HepG2 (cell line): Measurements from ENCODE around the gene CBLN3. TPM values are rescaled to one million over a fixed set of nuclear protein-coding genes. Genes with fewer than 3 reads are reported as not detected.
A peak's percentile ranks its signal among the peaks of the same experiment; 100 is the strongest.

Experiments
- ATF5 ChIP-seq: sonication (generic); formaldehyde crosslinking; IDR thresholded peaks from 2 replicates; pipeline ENCODE4 v1.4.0; 2020; ENCODE audit warnings: mild to moderate bottlenecking, low read depth, missing genetic modification reagents
- FOXC1 ChIP-seq: sonication (generic); formaldehyde crosslinking; IDR thresholded peaks from 2 replicates; pipeline ENCODE4 v1.8.0; 2022; ENCODE audit warnings: mild to moderate bottlenecking, missing genetic modification reagents, borderline replicate concordance
- HHEX ChIP-seq: IDR thresholded peaks from 2 replicates; pipeline ENCODE4 v1.6.1; 2016; ENCODE audit warnings: control low read depth
- SOX5 ChIP-seq: IDR thresholded peaks from 2 replicates; pipeline ENCODE4 v1.6.1; 2016; ENCODE audit warnings: borderline replicate concordance
- WIZ ChIP-seq: sonication (generic); formaldehyde crosslinking; IDR thresholded peaks from 2 replicates; pipeline ENCODE4 v1.5.1; 2020; ENCODE audit warnings: mild to moderate bottlenecking, missing genetic modification reagents
- ZFP90 ChIP-seq: sonication (generic); formaldehyde crosslinking; IDR thresholded peaks from 2 replicates; pipeline ENCODE4 v1.8.0; 2022; ENCODE audit warnings: missing genetic modification reagents, mild to moderate bottlenecking, inconsistent platforms, borderline replicate concordance
- ZNF646 ChIP-seq: sonication (generic); formaldehyde crosslinking; IDR thresholded peaks from 2 replicates; pipeline ENCODE4 v1.9.0; 2021; ENCODE audit warnings: mild to moderate bottlenecking, missing genetic modification reagents
- polyA plus RNA-seq, 8 experiments: library from polyadenylated mRNA; depleted of rRNA in 3 of 8; stranded (reverse) in 7 of 8; unstranded in 1 of 8; fragments of >200 nt; fragmentation: Illumina TruSeq in 4 of 8; extraction: Trizol in 4 of 8; gene quantifications; 2 replicates each; pipeline versions ENCODE4 v1.2.1 to v1.2.3, GENCODE V29; 2011 to 2016; ENCODE audit warnings: low read depth in 4 of 8, missing spikeins in 1 of 8, mixed read lengths in 1 of 8; ENCODE audit not compliant: insufficient read depth in 1 of 8
- total RNA-seq, 5 experiments: library from RNA; depleted of rRNA; stranded (reverse); fragments of >200 nt; fragmentation: Illumina TruSeq; extraction: Trizol; gene quantifications; 2 replicates each; pipeline ENCODE4 v1.2.3, GENCODE V29; 2016; ENCODE audit warnings: low read depth in 1 of 5
- TF ChIP-seq, protein P1 (sequence below): sonication (generic); formaldehyde crosslinking; IDR thresholded peaks from 2 replicates; pipeline ENCODE4 v1.5.0; 2020; ENCODE audit warnings: mild to moderate bottlenecking, missing genetic modification reagents
- TF ChIP-seq, protein P2 (sequence below): sonication (generic); formaldehyde crosslinking; IDR thresholded peaks from one replicate; pipeline ENCODE4 v1.5.1; 2020; ENCODE audit warnings: mild to moderate bottlenecking, missing genetic modification reagents; ENCODE audit errors: not compliant biosample characterization

CBLN3 gene
- total and polyA plus RNA-seq, 2 of the 13 experiments (the other 11 are each of a cell fraction or from before 2014, with no cell fraction given) = 0.66 to 0.98 TPM

- TF ChIP-seq ZNF646 (CRISPR knock-in tag) = no peak
- peak; percentile 70; the same call in 1 of the 2 replicates for TF ChIP-seq ZFP90 (CRISPR knock-in tag)
- TF ChIP-seq FOXC1 = no peak
- peak; percentile 19; the same call in 1 of the 2 replicates for TF ChIP-seq ATF5 (CRISPR knock-in tag)
- TF ChIP-seq, protein P1, sequence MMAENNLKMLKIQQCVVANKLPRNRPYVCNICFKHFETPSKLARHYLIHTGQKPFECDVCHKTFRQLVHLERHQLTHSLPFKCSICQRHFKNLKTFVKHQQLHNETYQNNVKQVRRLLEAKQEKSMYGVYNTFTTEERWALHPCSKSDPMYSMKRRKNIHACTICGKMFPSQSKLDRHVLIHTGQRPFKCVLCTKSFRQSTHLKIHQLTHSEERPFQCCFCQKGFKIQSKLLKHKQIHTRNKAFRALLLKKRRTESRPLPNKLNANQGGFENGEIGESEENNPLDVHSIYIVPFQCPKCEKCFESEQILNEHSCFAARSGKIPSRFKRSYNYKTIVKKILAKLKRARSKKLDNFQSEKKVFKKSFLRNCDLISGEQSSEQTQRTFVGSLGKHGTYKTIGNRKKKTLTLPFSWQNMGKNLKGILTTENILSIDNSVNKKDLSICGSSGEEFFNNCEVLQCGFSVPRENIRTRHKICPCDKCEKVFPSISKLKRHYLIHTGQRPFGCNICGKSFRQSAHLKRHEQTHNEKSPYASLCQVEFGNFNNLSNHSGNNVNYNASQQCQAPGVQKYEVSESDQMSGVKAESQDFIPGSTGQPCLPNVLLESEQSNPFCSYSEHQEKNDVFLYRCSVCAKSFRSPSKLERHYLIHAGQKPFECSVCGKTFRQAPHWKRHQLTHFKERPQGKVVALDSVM (CRISPR knock-in tag) = no peak
- TF ChIP-seq HHEX (CRISPR knock-in tag) = no peak
- TF ChIP-seq SOX5 (CRISPR knock-in tag) = peak; percentile 47; the same call in 1 of the 2 replicates
- TF ChIP-seq WIZ (CRISPR knock-in tag) = no peak; the same call in 1 of the 2 replicates
- TF ChIP-seq, protein P2, sequence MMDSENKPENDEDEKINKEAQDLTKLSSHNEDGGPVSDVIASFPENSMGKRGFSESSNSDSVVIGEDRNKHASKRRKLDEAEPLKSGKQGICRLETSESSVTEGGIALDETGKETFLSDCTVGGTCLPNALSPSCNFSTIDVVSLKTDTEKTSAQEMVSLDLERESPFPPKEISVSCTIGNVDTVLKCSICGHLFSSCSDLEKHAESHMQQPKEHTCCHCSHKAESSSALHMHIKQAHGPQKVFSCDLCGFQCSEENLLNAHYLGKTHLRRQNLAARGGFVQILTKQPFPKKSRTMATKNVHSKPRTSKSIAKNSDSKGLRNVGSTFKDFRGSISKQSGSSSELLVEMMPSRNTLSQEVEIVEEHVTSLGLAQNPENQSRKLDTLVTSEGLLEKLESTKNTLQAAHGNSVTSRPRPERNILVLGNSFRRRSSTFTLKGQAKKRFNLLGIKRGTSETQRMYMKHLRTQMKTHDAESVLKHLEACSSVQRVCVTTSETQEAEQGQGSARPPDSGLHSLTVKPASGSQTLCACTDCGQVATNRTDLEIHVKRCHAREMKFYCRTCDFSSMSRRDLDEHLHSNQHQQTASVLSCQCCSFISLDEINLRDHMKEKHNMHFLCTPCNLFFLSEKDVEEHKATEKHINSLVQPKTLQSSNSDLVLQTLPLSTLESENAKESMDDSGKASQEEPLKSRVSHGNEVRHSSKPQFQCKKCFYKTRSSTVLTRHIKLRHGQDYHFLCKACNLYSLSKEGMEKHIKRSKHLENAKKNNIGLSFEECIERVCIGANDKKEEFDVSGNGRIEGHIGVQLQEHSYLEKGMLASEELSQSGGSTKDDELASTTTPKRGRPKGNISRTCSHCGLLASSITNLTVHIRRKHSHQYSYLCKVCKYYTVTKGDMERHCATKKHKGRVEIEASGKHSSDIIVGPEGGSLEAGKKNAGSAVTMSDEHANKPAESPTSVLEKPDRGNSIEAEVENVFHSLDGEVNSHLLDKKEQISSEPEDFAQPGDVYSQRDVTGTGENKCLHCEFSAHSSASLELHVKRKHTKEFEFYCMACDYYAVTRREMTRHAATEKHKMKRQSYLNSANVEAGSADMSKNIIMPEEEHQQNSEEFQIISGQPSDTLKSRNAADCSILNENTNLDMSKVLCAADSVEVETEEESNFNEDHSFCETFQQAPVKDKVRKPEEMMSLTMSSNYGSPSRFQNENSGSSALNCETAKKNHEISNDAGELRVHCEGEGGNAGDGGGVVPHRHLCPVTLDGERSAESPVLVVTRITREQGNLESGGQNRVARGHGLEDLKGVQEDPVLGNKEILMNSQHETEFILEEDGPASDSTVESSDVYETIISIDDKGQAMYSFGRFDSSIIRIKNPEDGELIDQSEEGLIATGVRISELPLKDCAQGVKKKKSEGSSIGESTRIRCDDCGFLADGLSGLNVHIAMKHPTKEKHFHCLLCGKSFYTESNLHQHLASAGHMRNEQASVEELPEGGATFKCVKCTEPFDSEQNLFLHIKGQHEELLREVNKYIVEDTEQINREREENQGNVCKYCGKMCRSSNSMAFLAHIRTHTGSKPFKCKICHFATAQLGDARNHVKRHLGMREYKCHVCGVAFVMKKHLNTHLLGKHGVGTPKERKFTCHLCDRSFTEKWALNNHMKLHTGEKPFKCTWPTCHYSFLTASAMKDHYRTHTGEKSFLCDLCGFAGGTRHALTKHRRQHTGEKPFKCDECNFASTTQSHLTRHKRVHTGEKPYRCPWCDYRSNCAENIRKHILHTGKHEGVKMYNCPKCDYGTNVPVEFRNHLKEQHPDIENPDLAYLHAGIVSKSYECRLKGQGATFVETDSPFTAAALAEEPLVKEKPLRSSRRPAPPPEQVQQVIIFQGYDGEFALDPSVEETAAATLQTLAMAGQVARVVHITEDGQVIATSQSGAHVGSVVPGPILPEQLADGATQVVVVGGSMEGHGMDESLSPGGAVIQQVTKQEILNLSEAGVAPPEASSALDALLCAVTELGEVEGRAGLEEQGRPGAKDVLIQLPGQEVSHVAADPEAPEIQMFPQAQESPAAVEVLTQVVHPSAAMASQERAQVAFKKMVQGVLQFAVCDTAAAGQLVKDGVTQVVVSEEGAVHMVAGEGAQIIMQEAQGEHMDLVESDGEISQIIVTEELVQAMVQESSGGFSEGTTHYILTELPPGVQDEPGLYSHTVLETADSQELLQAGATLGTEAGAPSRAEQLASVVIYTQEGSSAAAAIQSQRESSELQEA (CRISPR knock-in tag) = peak; percentile 93
Observed at GRCh38 chr14:24429395-24430142, at the start of gene CBLN3, which contains the start of gene KHNYN (continued).
